MM.1S (cell line): ENCODE data around the gene TSC22D3.

Experiments
- EZH2 ChIP-seq: fragments of 300-600 bp; sonication (generic); optimal IDR thresholded peaks from 2 replicates; pipeline ENCODE3; 2017; ENCODE audit warnings: low read depth, mild to moderate bottlenecking, antibody characterized with exemption, low read length, mixed read lengths
- EZH2phosphoT487 ChIP-seq: fragments of 300-600 bp; sonication (generic); IDR thresholded peaks from 2 replicates; pipeline ENCODE4 v1.6.1; 2018; ENCODE audit warnings: antibody characterized with exemption, low read length
- TF ChIP-seq, protein P1 (sequence below): fragments of 300-600 bp; sonication (generic); IDR thresholded peaks from 2 replicates; pipeline ENCODE4 v1.5.1; 2016; ENCODE audit warnings: antibody characterized with exemption, low read length, mixed read lengths

DNA sequence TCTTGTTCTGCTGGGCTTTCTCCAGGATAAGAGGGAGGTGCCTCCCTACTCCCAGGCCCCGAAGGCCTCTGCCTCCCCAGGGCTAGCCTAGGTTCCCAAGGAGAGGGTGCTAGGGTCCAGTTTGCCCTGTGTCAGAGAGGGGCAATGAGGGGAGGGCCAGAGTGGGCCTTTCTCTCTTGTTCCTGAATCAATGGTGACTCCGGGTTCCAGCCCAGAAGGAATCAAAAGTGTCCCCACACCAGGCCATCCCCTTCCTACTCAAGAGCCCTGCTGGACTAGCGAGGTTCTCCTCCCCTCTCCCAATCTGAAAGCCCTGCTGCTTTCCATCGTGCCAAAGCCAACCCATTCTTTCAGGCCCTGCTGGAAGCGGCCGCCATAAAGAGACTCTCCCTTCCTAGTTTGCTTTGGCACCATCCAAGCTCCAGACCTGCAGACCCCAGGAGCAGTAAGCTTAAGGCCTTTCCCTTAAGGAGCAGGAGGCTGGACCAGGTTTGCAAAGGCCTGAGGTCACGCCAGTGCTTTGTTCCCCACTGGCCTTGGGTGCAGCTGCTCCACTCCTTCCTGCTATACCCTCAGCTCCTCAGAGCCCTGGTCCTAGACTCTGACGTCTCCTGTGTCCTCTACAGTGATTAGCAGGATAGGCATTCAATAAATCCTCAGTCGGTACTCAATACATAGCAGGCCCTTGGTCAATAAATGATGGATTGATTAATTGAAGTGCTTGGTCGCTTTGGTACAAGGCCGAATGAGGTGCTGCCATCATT lies 10.6 kb downstream of the TSC22D3 start:
- TF ChIP-seq, protein P1, sequence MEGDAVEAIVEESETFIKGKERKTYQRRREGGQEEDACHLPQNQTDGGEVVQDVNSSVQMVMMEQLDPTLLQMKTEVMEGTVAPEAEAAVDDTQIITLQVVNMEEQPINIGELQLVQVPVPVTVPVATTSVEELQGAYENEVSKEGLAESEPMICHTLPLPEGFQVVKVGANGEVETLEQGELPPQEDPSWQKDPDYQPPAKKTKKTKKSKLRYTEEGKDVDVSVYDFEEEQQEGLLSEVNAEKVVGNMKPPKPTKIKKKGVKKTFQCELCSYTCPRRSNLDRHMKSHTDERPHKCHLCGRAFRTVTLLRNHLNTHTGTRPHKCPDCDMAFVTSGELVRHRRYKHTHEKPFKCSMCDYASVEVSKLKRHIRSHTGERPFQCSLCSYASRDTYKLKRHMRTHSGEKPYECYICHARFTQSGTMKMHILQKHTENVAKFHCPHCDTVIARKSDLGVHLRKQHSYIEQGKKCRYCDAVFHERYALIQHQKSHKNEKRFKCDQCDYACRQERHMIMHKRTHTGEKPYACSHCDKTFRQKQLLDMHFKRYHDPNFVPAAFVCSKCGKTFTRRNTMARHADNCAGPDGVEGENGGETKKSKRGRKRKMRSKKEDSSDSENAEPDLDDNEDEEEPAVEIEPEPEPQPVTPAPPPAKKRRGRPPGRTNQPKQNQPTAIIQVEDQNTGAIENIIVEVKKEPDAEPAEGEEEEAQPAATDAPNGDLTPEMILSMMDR = no peak
- TF ChIP-seq EZH2 (no peak), EZH2phosphoT487 (no peak)
